ENCODE measurements around the gene PHF20.
A peak's percentile ranks its signal among the peaks of the same experiment; 100 is the strongest.
"Not testable (repeated sequence)": the region's sequence is repeated elsewhere in the genome, so short reads cannot be mapped to it uniquely, and the experiment has no call there.

The PHF20 gene

GRCh38 chr20:35991142-35991771 lies 219.4 kb downstream of the PHF20 start:
- H3K36me3 ChIP-seq (ENCODE audit: control insufficient read depth, insufficient read depth, low read length, severe bottlenecking) = no peaks in the 10 kb centered on the region
- H3K9ac ChIP-seq (ENCODE audit: low read length) = no peak overlapping the region
- peaks cover 6% of the 10 kb centered on the region for H3K4me1 ChIP-seq (ENCODE audit: control insufficient read depth, insufficient read depth, low read length)
- H3K27me3 ChIP-seq (replicated peaks; ENCODE audit: control insufficient read depth, insufficient read depth, low read length) = no peaks in the 10 kb centered on the region
- H3K9me3 ChIP-seq (ENCODE audit: control insufficient read depth, low read length) = no peaks in the 10 kb centered on the region
- peak; percentile 72 for DNase-seq (ENCODE audit: low read depth)
- H3K4me3 ChIP-seq (ENCODE audit: low read length) = no peak overlapping the region

- Histone ChIP-seq H3K4me1 (ENCODE audit: control insufficient read depth, insufficient read depth, low read length) (peaks cover 6% of the 10 kb centered on the region), H3K9ac (ENCODE audit: low read length) (no peak overlapping the region), H3K4me3 (ENCODE audit: low read length) (no peak overlapping the region), H3K36me3 (ENCODE audit: control insufficient read depth, insufficient read depth, low read length, severe bottlenecking) (no peaks in the 10 kb centered on the region), H3K27me3 (replicated peaks; ENCODE audit: control insufficient read depth, insufficient read depth, low read length) (no peaks in the 10 kb centered on the region), H3K9me3 (ENCODE audit: control insufficient read depth, low read length) (no peaks in the 10 kb centered on the region)
- DNase-seq (ENCODE audit: low read depth) = peak; percentile 88
Observed at GRCh38 chr20:35992713-35993335, 221.0 kb downstream of the PHF20 start.

GRCh38 chr20:35994994-35995453 lies 223.2 kb downstream of the PHF20 start:
- Histone ChIP-seq H3K36me3 (ENCODE audit: control insufficient read depth, insufficient read depth, low read length, severe bottlenecking) (no peaks in the 10 kb centered on the region), H3K4me1 (ENCODE audit: control insufficient read depth, insufficient read depth, low read length) (no peaks in the 10 kb centered on the region), H3K4me3 (ENCODE audit: low read length) (no peak overlapping the region), H3K9ac (ENCODE audit: low read length) (peak overlapping the region; percentile 43), H3K9me3 (ENCODE audit: control insufficient read depth, low read length) (no peaks in the 10 kb centered on the region), H3K27me3 (replicated peaks; ENCODE audit: control insufficient read depth, insufficient read depth, low read length) (no peaks in the 10 kb centered on the region)
- DNase-seq (ENCODE audit: low read depth) = peak; percentile 93

GRCh38 chr20:35996492-35996891 lies 224.7 kb downstream of the PHF20 start:
- H3K9me3 ChIP-seq (ENCODE audit: control insufficient read depth, low read length); H3K9ac ChIP-seq (ENCODE audit: low read length); H3K27me3 ChIP-seq (replicated peaks; ENCODE audit: control insufficient read depth, insufficient read depth, low read length); H3K4me3 ChIP-seq (ENCODE audit: low read length); H3K36me3 ChIP-seq (ENCODE audit: control insufficient read depth, insufficient read depth, low read length, severe bottlenecking); DNase-seq (ENCODE audit: low read depth); H3K4me1 ChIP-seq (ENCODE audit: control insufficient read depth, insufficient read depth, low read length): not testable (repeated sequence)
